ENCODE measurements around the gene SDK1.
"Not testable (repeated sequence)": the region's sequence is repeated elsewhere in the genome, so short reads cannot be mapped to it uniquely, and the experiment has no call there.

SDK1 gene

GRCh38 chr7:4245866-4246470 is 944.9 kb downstream of the SDK1 start:
- DNase-seq = no peak

- DNase-seq = no peak
These were observed 945.5 kb downstream of the SDK1 start for GRCh38 chr7:4246536-4246935.

- no peak for DNase-seq
These were observed 946.2 kb downstream of the SDK1 start for GRCh38 chr7:4247106-4247876.

- DNase-seq = no peak
These were observed 947.2 kb downstream of the SDK1 start for GRCh38 chr7:4248295-4248694.

GRCh38 chr7:4249241-4249640 is 948.2 kb downstream of the SDK1 start:
- no peak for DNase-seq

- DNase-seq = no peak
These were observed 954.3 kb downstream of the SDK1 start for GRCh38 chr7:4255336-4255735.

- DNase-seq = no peak
These were observed 955.2 kb downstream of the SDK1 start for GRCh38 chr7:4256286-4256685.

- DNase-seq = no peak
These were observed 956.4 kb downstream of the SDK1 start for GRCh38 chr7:4257146-4258111.

GRCh38 chr7:4260116-4260515 is 959.1 kb downstream of the SDK1 start:
- DNase-seq = not testable (repeated sequence)

- DNase-seq = no peak
These were observed 960.0 kb downstream of the SDK1 start for GRCh38 chr7:4260867-4261600.

- DNase-seq = no peak
These were observed 960.5 kb downstream of the SDK1 start for GRCh38 chr7:4261601-4261960.

- not testable (repeated sequence) for DNase-seq
These were observed 963.2 kb downstream of the SDK1 start for GRCh38 chr7:4264206-4264605.

- no peak for DNase-seq
These were observed 964.0 kb downstream of the SDK1 start for GRCh38 chr7:4265066-4265465.

- DNase-seq = no peak
These were observed 964.6 kb downstream of the SDK1 start for GRCh38 chr7:4265676-4266075.

- no peak for DNase-seq
These were observed 965.4 kb downstream of the SDK1 start for GRCh38 chr7:4266270-4267040.

GRCh38 chr7:4267341-4268039 is 966.4 kb downstream of the SDK1 start:
- no peak for DNase-seq

GRCh38 chr7:4268040-4268965 is 967.3 kb downstream of the SDK1 start:
- no peak for DNase-seq

GRCh38 chr7:4269086-4269485 is 968.0 kb downstream of the SDK1 start:
- DNase-seq = no peak

GRCh38 chr7:4269746-4270145 is 968.7 kb downstream of the SDK1 start:
- no peak for DNase-seq

GRCh38 chr7:4270268-4270667 is 969.2 kb downstream of the SDK1 start:
- DNase-seq = no peak
